Body of pancreas (tissue), 4 donors: ENCODE measurements around the gene LYSMD2. TPM values are rescaled to one million over a fixed set of nuclear protein-coding genes. Genes with fewer than 3 reads are reported as not detected.

Experiments used
- ATAC-seq: fragments of 150-250 bp; one replicate; pipeline ENCODE4 v1.9.1; 2016
- DNase-seq, 4 donors: peaks; one replicate each; pipeline ENCODE4 v3.0.0-alpha.2; 2019
- H3K27ac ChIP-seq, 4 donors: fragments of 200-600 bp; sonication (generic); 1 replicate in 3 of 4; 2 replicates in 1 of 4; pipeline versions ENCODE4 v1.5.1 to v1.6.1; 2016 to 2019; ENCODE audit warnings: mild to moderate bottlenecking in 1 of 4, mixed read lengths in 1 of 4, moderate library complexity in 1 of 4
- H3K27me3 ChIP-seq, 2 donors: fragments of 200-600 bp; sonication (generic); one replicate each; pipeline ENCODE4 v1.6.0; 2016; ENCODE audit warnings: mild to moderate bottlenecking in 1 of 2
- H3K36me3 ChIP-seq, 2 donors: fragments of 200-600 bp; sonication (generic); replicated peaks in 1 of 2; 2 replicates each; pipeline ENCODE4 v1.5.1; 2016; ENCODE audit warnings: low read depth in 2 of 2; ENCODE audit not compliant: insufficient read depth in 1 of 2
- H3K4me1 ChIP-seq: fragments of 200-600 bp; sonication (generic); one replicate; pipeline ENCODE4 v1.6.0; 2016
- H3K4me3 ChIP-seq, 2 donors: fragments of 200-600 bp; sonication (generic); 1 replicate in 1 of 2; 2 replicates in 1 of 2; pipeline ENCODE4 v1.5.1; 2016 to 2019
- H3K9me3 ChIP-seq, 3 donors: fragments of 200-600 bp; sonication (generic); 1 replicate in 2 of 3; 2 replicates in 1 of 3; pipeline ENCODE4 v1.5.1; 2016
- POLR2A ChIP-seq, 3 donors: fragments of 450-650 bp; IDR thresholded peaks; one replicate each; pipeline ENCODE4 v1.6.1; 2016; ENCODE audit warnings: antibody characterized with exemption in 3 of 3, mild to moderate bottlenecking in 2 of 3
- WGBS, 2 donors: methylation state at CpG; one replicate each; pipeline ENCODE4 v1.1.5; 2017; 5-methylcytosine and 5-hydroxymethylcytosine counted together
- intact Hi-C: fragments of 100-400 bp; cut with DNase I; formaldehyde crosslinking; loops from one replicate; pipeline ENCODE4 v1.15.1; 2023
- total RNA-seq, 2 donors: library from RNA; depleted of rRNA; stranded (reverse); fragments of >200 nt; gene quantifications; one replicate each; pipeline ENCODE4 v1.1.0, GENCODE V29; 2016
- TF ChIP-seq, protein P1 (sequence below), 7 experiments: fragments of 450-650 bp in 4 of 7; fragments of 200-600 bp in 3 of 7; sonication (generic) in 3 of 7; IDR thresholded peaks; one replicate each; pipeline ENCODE4 v1.5.1; 2016 to 2019; ENCODE audit warnings: antibody characterized with exemption in 7 of 7

The LYSMD2 gene
- total RNA-seq, 2 donors from 2014 or later: 8.0 to 20.1 TPM

DNA sequence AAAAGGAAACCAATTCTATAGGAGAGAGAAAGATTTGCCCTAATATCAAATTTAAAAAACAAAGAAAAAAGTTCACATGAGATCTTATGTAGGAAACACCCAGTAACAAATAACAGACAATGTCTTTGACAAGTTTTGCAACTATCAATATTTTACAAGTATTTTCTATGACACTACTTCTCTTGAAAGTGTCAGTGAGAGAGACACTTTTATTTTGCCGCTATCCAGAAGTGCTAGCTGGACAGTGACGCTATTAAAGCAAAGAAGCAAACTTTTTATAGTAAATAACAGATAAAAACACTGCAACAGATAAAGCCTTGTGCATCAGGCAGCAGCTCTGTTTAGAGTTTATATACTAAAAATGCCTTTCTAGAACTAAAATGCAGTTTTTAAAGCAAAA, 13.3 kb downstream of the LYSMD2 start:
- Histone ChIP-seq H3K9me3 (no peaks in the 10 kb centered on the region), H3K27ac (no peak overlapping the region), H3K27me3 (no peaks in the 10 kb centered on the region), H3K4me3 (no peak overlapping the region), H3K36me3 (no peaks in the 10 kb centered on the region), H3K4me1 (peaks cover 13% of the 10 kb centered on the region)
- DNase-seq (no peak), ATAC-seq (no peak)
- 84 to 87% methylated on average over 2 of the region's 2 CpGs for WGBS, 2 donors
- intact Hi-C loops: no loop called here
- TF ChIP-seq POLR2A (IDR thresholded peaks at IDR 0.05): no peak
- TF ChIP-seq, protein P1, sequence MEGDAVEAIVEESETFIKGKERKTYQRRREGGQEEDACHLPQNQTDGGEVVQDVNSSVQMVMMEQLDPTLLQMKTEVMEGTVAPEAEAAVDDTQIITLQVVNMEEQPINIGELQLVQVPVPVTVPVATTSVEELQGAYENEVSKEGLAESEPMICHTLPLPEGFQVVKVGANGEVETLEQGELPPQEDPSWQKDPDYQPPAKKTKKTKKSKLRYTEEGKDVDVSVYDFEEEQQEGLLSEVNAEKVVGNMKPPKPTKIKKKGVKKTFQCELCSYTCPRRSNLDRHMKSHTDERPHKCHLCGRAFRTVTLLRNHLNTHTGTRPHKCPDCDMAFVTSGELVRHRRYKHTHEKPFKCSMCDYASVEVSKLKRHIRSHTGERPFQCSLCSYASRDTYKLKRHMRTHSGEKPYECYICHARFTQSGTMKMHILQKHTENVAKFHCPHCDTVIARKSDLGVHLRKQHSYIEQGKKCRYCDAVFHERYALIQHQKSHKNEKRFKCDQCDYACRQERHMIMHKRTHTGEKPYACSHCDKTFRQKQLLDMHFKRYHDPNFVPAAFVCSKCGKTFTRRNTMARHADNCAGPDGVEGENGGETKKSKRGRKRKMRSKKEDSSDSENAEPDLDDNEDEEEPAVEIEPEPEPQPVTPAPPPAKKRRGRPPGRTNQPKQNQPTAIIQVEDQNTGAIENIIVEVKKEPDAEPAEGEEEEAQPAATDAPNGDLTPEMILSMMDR (IDR thresholded peaks at IDR 0.05): no peak

DNA sequence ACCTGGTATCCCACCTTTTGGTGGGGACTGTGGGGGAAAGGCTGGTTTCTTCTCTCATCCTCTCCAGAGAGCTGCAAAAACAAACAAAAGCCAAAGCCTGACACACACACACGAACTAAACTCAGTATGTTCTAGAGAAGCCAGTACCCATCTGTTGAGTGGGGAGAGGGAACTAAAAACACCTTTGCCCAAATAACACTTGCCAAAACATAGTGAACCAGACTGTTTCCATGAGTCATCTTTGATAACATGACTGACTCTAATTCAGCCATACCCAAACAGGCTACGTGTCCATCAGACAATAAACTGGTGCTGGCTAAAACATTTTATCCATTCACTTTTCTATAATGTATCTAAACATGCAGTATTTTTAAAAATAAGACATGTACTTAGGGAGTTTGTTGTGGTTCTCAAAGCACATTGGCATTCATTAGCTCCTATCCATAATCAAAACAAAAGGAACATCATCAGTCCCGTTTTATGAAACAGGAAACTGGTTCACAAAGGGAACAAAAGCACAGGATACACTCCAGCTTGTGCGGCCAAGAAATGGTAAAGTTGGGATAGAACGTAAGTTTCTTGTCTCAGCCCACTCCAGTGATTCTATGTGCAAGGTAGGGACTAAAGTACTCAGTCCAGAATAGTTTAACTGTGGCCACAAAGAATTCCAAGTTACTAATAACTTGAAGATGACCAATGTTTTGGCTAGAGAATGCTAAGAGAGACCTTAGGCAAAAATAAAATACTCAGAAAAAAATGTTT, 16.1 kb downstream of the LYSMD2 start:
- TF ChIP-seq, protein P1 (IDR thresholded peaks at IDR 0.05): no peak
- no peak for TF ChIP-seq POLR2A (IDR thresholded peaks at IDR 0.05)
- Histone ChIP-seq H3K27me3 (no peaks in the 10 kb centered on the region), H3K9me3 (no peaks in the 10 kb centered on the region), H3K27ac (no peak overlapping the region), H3K4me3 (no peak overlapping the region), H3K36me3 (no peaks in the 10 kb centered on the region), H3K4me1 (peaks cover 5% of the 10 kb centered on the region)
- no peak for DNase-seq
- 84 to 86% methylated on average over 5 of the region's 5 CpGs for WGBS, 2 donors
- ATAC-seq: peak; percentile 35
- intact Hi-C loops: no loop called here

DNA sequence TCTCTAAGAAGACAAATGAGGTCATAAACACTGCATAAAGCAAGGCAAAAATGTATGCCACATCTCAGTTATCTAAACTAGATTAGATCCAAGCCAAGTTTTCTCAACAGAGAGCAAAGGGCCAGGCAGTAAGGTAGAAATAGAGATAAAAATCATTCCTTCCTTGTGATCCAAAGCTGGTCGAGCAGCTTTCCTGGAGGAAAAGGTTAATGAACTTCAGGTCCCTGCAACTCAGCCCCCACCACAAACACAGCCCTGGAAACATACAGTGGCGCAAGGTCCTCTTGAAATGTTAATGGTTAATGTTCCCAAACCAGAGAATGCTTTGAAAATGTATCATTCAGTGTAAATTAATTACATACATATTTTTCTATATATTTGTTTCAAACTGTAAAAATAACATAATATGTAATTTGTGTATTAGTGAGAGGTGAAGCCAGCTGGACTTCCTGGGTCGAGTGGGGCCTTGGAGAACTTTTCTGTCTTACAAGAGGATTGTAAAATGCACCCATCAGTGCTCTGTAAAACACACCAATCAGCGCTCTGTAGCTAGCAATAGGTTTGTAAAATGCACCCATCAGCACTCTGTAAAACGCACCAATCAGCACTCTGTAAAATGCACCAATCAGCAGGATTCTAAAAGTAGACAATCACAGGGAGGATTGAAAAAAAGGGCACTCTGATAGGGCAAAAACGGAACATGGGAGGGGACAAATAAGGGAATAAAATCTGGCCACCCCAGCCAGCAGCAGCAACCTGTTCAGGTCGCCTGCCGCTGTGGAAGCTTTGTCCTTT, 17.1 kb downstream of the LYSMD2 start:
- intact Hi-C loops: no loop called here

DNA sequence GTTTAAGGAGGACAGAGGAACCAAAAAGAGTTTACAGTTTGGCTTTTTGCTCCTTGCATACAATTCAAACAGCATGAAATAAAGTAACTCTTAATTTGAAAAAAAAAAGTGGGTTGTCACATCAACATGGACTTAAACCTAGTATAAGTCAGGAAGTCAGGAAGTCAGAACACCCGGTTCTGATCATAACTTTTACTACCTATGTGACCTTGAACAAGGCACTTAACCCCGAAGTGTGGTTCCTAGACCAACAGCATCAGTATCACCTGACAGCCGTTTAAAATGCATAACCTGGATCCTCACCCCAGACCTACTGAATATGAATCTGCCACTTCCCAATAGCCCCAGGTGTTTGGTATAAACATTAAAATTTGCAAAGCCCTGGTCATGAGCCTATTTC, 18.7 kb downstream of the LYSMD2 start:
- DNase-seq (no peak), ATAC-seq (no peak)
- Histone ChIP-seq H3K36me3 (no peaks in the 10 kb centered on the region), H3K27ac (no peak overlapping the region), H3K4me1 (no peaks in the 10 kb centered on the region), H3K4me3 (no peak overlapping the region), H3K9me3 (no peaks in the 10 kb centered on the region), H3K27me3 (no peaks in the 10 kb centered on the region)
- intact Hi-C loops: no loop called here
- 38 to 49% methylated on average over 3 of the region's 3 CpGs for WGBS, 2 donors
- TF ChIP-seq POLR2A (IDR thresholded peaks at IDR 0.05): no peak
- TF ChIP-seq, protein P1 (IDR thresholded peaks at IDR 0.05): no peak

More for the DNA sequence above, 17.1 kb downstream of the LYSMD2 start:
- Histone ChIP-seq H3K4me3 (no peak overlapping the region), H3K9me3 (no peaks in the 10 kb centered on the region), H3K27me3 (no peaks in the 10 kb centered on the region), H3K27ac (no peak overlapping the region), H3K4me1 (no peaks in the 10 kb centered on the region), H3K36me3 (no peaks in the 10 kb centered on the region)
- 74 to 76% methylated on average over 8 of the region's 8 CpGs for WGBS, 2 donors
- no peak for ATAC-seq
- TF ChIP-seq, protein P1 (IDR thresholded peaks at IDR 0.05): no peak
- no peak for TF ChIP-seq POLR2A (IDR thresholded peaks at IDR 0.05)
- no peak for DNase-seq
